Measurements from ENCODE around the gene TBC1D3B. TPM values are rescaled to one million over a fixed set of nuclear protein-coding genes. Genes with fewer than 3 reads are reported as not detected.
"Not testable (repeated sequence)": the region's sequence is repeated elsewhere in the genome, so short reads cannot be mapped to it uniquely, and the experiment has no call there.

Gene TBC1D3B
- total RNA-seq, 2 experiments from 2014 or later: 6.7 to 8.1 TPM

DNA sequence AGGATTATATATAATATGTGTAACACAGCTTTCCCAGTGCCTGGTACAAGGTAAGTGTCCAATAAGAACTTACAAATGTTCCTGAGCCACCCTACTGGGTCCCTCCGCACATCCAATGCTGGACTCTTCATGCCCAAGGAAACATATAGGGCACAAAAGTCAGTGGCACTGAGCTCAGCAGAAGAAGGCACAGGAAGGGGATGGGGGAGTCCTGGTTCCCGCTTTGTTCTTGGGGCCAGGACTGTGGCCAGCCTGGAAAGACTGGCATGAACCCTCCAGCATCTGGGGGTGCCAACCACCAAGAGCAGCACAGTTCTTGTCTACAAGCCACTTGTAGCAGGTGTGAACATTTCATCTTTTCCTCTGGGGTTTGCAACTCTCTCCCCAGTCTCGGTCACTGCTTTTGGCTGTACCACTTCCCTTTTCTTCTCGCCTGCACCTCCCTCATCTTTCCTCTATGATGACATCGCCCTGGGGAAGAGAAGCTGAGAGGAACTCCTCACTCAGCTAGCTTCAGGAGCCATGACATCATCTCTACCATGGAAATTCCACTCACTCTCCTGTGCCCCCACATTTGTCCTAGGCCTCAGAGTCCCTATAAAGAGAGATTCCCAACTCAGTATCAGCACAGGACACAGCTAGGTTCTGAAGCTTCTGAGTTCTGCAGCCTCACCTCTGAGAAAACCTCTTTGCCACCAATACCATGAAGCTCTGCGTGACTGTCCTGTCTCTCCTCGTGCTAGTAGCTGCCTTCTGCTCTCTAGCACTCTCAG is 34.2 kb upstream of the TBC1D3B start, which contains the start of gene CCL4L2:
Gene CCL4L2, plus strand, starts transcription at position 625 of the 773 bp plus-strand sequence.
- CTCF ChIA-PET: interaction anchor here (1.5 kb wide), 1 partner anchor 62 kb away, joined by 4 read pairs; no protein-coding TSS in a partner anchor
- peaks cover 39% of the 10 kb centered on the region for H3K4me1 Mint-ChIP-seq (ENCODE audit: low read depth)
- peaks cover 32% of the 10 kb centered on the region for H3K27me3 Mint-ChIP-seq (ENCODE audit: low read depth)
- peak within 1 kb of the TSS; percentile 53 for H3K27ac Mint-ChIP-seq
- peak; percentile 62 for ATAC-seq
- H3K4me3 Mint-ChIP-seq: peak within 1 kb of the TSS; percentile 9
- H3K9me3 Mint-ChIP-seq (ENCODE audit: insufficient read depth); DNase-seq; H3K36me3 Mint-ChIP-seq (ENCODE audit: low read depth); POLR2A ChIA-PET: not testable (repeated sequence)

DNA sequence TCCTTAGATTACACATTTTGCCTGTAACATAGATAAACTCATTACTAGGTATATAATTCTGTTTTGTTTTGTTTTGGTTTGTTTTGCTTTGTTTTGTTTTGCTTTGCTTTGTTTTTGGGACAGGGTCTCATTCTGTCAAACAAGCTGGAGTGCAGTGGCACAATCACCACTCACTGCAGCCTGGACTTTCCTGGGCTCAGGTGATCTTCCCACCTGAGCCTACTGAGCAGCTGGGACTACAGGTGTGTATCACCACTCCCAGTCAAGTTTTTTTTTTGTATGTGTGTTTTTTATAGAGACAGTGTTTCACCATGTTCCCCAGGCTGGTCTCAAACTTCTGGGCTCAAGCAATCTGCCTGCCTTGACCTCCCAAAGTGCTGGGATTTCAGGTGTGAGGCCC is 33.1 kb upstream of the TBC1D3B start:
- Mint-ChIP-seq H3K36me3 (ENCODE audit: low read depth) (no peaks in the 10 kb centered on the region), H3K4me1 (ENCODE audit: low read depth) (peaks cover 36% of the 10 kb centered on the region), H3K4me3 (no peak overlapping the region), H3K27me3 (ENCODE audit: low read depth) (peaks cover 30% of the 10 kb centered on the region), H3K27ac (no peak overlapping the region), H3K9me3 (ENCODE audit: insufficient read depth) (no peaks in the 10 kb centered on the region)
- ChIA-PET POLR2A (no interaction called here), CTCF (interaction anchor here (1.5 kb wide), 1 partner anchor 61 kb away, joined by 4 read pairs; no protein-coding TSS in a partner anchor)
- ATAC-seq (no peak), DNase-seq (no peak)

DNA sequence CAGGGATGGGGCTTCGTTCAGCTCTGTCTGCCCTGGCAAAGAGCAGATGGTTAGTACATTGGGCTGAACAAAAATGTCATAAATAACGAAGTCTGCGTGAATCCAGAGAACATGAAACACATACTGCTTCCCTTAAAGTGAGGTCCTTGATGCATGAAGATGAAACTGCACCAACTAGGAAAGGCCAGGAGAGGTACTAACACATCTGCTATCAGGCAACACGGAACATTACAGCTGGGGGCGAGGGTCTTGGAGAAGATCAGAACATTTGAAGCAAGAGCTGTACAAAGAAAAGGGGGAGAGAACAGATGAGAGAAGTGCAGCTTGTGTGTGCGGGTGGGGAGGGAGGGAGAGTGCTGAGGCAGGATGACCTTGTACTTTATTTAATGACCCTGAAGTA is 30.9 kb upstream of the TBC1D3B start:
- H3K9me3 Mint-ChIP-seq (ENCODE audit: insufficient read depth); H3K36me3 Mint-ChIP-seq (ENCODE audit: low read depth); POLR2A ChIA-PET; H3K4me3 Mint-ChIP-seq; ATAC-seq; H3K27ac Mint-ChIP-seq; CTCF ChIA-PET: not testable (repeated sequence)
- H3K27me3 Mint-ChIP-seq (ENCODE audit: low read depth): peaks cover 24% of the 10 kb centered on the region
- H3K4me1 Mint-ChIP-seq (ENCODE audit: low read depth): peaks cover 43% of the 10 kb centered on the region
- peak; percentile 14 for DNase-seq

DNA sequence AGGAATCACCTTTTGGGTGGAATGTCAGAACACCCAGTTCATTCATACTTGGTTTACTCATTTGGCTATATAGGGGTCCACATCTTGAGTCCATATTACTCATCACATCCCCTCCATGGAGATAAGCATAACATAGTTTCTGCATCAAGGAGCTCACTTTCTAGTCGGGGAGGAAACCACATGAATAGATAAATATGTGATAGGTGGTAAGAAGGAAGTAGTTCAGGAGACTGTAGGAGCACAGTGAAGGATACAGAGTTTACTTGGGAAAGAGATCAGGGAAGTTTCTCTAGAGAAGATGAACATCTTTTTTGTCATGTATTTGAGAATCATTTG is 30.0 kb upstream of the TBC1D3B start:
- POLR2A ChIA-PET; CTCF ChIA-PET; H3K27ac Mint-ChIP-seq; H3K36me3 Mint-ChIP-seq (ENCODE audit: low read depth); ATAC-seq; DNase-seq; H3K4me3 Mint-ChIP-seq; H3K9me3 Mint-ChIP-seq (ENCODE audit: insufficient read depth): not testable (repeated sequence)
- Mint-ChIP-seq H3K27me3 (ENCODE audit: low read depth) (peaks cover 20% of the 10 kb centered on the region), H3K4me1 (ENCODE audit: low read depth) (peaks cover 50% of the 10 kb centered on the region)

DNA sequence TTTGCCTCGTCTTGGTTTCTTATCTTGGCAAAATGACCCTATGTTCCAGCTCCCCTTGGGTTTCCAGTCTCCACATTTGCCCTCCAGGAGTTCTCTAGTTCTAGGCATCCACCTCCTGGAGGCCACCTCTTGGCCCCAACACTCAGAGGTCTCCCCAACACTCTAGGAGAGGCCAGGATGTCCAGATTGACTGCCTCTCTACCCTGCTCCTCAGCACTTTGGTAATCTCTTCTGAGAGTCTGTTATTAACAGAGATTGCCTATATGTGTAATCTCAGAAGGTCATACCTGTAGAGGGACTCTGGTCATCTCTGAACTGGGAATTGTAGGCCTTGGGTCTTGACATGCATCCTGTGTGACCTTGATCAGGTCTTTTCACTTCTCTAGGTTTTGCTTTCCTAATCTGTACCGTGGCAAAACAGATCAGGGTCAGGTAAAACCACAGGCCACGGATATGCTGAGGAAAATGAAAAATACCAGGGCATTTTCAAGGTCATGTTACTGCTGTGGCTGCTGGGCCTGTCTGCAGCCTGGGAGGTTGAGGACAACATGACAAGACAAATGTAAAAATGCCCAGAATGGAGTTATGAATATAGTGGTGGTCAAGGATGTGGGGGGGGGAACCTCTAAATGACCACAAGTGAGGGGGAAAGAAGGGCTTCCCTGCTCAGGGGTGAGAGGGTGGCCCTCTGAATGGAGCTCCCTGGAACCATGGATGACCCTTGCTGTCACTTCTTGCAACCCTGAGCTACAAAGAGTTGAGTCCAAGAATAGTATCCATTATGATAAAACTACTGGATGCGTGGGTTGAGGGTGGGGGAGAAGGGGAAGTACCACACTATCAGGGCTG is 29.4 kb upstream of the TBC1D3B start:
- Mint-ChIP-seq H3K36me3 (ENCODE audit: low read depth) (no peaks in the 10 kb centered on the region), H3K27me3 (ENCODE audit: low read depth) (peaks cover 20% of the 10 kb centered on the region), H3K27ac (no peak overlapping the region), H3K4me3 (no peak overlapping the region), H3K9me3 (ENCODE audit: insufficient read depth) (no peaks in the 10 kb centered on the region), H3K4me1 (ENCODE audit: low read depth) (peaks cover 53% of the 10 kb centered on the region)
- DNase-seq (peak; percentile 17), ATAC-seq (no peak)
- POLR2A ChIA-PET: no interaction called here
- CTCF ChIA-PET: no interaction called here

DNA sequence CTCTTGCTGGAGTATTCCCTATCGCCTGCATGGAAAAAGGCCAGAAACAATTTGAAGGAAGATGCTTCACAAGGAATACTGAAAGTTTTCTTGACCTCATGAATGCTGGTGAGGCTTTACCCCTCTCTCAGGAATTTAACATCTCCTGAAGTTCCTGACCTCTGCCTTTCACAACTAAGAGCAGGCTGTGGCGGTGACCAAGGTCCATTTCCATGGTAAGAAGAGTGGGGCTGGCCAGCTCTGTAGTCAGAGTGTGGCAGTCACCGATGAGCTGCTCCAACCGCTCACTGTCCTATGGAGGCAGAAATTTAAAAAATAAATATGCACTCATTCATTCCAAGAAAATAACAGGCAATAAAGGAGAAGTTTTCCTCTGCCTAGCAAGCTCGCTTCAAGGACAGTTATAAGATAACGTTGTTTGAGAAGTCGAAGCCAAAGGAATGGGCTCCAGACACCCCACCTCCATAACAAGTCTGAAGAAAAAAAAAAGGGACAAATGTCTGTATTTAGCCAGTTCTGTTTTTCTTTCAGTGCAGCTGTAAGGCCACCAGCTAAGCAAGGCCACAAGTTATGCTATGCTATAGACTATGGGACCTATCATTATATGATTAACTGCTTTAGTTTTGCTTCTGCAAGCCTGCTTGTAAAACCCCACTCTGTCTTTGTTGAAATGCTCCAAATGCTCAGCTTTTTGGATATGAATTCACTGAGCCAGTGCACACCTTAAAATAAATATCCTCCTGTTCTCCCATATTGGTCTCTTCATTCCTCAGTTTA is 28.5 kb upstream of the TBC1D3B start:
- peaks cover 50% of the 10 kb centered on the region for H3K4me1 Mint-ChIP-seq (ENCODE audit: low read depth)
- H3K9me3 Mint-ChIP-seq (ENCODE audit: insufficient read depth): no peaks in the 10 kb centered on the region
- H3K27me3 Mint-ChIP-seq (ENCODE audit: low read depth): peaks cover 20% of the 10 kb centered on the region
- H3K27ac Mint-ChIP-seq: no peak overlapping the region
- POLR2A ChIA-PET: no interaction called here
- ATAC-seq (no peak), DNase-seq (peak; percentile 12)
- CTCF ChIA-PET: no interaction called here
- no peaks in the 10 kb centered on the region for H3K36me3 Mint-ChIP-seq (ENCODE audit: low read depth)
- H3K4me3 Mint-ChIP-seq: no peak overlapping the region

DNA sequence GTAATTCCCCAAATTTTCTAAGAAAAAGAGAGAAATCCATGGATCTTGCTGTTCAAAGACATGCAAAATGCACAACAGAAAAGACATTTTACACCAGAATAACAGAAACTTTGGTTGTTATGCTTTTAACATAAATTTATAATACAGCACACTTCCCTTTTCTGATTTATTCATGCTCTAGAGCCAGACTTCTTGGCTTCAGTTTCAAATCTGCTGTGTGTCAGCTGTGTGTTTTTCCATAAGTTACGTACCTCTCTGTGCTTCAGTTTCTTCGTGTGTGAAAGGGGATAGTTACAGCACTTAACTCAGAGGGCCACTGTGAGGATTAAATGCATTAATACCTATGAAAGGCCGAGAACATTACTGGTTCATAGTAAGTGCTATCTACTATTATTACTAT is 26.9 kb upstream of the TBC1D3B start:
- H3K36me3 Mint-ChIP-seq (ENCODE audit: low read depth): no peaks in the 10 kb centered on the region
- CTCF ChIA-PET: interaction anchor here (1.5 kb wide), 1 partner anchor 15 kb away, joined by 5 read pairs; no protein-coding TSS in a partner anchor
- POLR2A ChIA-PET: no interaction called here
- no peak overlapping the region for H3K27ac Mint-ChIP-seq
- peaks cover 23% of the 10 kb centered on the region for H3K27me3 Mint-ChIP-seq (ENCODE audit: low read depth)
- peaks cover 64% of the 10 kb centered on the region for H3K4me1 Mint-ChIP-seq (ENCODE audit: low read depth)
- no peak for ATAC-seq
- no peaks in the 10 kb centered on the region for H3K9me3 Mint-ChIP-seq (ENCODE audit: insufficient read depth)
- H3K4me3 Mint-ChIP-seq: no peak overlapping the region
- no peak for DNase-seq

DNA sequence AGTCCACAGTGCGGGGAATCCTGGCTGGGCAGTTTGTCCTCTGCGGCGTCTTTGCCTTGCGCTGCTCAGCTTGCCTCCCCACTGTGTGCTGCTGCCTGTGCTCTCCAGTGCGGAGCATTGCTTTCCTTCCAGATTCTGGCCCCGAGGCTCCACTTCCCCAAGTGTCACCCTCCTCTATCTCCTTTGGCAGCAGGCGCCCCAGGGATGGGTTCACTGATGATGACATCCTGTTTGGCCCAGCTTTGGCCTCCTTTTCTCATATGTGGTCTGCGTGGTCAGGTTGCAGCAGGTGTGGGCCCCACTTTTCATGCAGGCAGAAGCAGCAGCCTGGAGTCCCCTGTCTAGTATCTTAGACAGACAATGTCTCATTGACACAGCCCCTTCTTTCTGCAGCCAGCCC is 25.1 kb upstream of the TBC1D3B start:
- DNase-seq: peak; percentile 49

DNA sequence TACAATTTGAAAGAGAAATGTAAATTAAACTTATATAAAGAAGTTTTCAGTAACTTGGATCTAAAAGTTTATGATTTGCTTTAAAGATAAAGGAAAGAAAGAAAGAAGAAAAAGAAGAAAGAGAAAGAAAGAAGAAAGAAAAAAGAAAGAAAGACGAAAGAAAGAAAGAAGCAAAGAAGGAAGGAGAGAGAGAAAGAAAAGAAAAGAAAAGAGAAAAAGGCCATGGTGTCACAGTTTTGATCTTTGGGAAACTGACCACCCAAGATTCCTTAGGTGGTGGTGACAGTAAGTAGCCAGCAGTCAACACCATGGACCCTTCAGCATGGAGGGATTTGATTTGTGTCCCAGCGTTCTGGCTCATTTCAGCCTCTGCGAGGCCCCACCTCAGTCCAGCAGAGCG is 24.7 kb upstream of the TBC1D3B start:
- peaks cover 18% of the 10 kb centered on the region for H3K27me3 Mint-ChIP-seq (ENCODE audit: low read depth)
- H3K9me3 Mint-ChIP-seq (ENCODE audit: insufficient read depth); ATAC-seq; POLR2A ChIA-PET; H3K36me3 Mint-ChIP-seq (ENCODE audit: low read depth); DNase-seq; CTCF ChIA-PET; H3K27ac Mint-ChIP-seq; H3K4me3 Mint-ChIP-seq: not testable (repeated sequence)
- H3K4me1 Mint-ChIP-seq (ENCODE audit: low read depth): peaks cover 70% of the 10 kb centered on the region

More for the DNA sequence above, 25.1 kb upstream of the TBC1D3B start:
- ATAC-seq: peak; percentile 44
- peak overlapping the region; percentile 14 for H3K27ac Mint-ChIP-seq
- H3K9me3 Mint-ChIP-seq (ENCODE audit: insufficient read depth); H3K36me3 Mint-ChIP-seq (ENCODE audit: low read depth); CTCF ChIA-PET; POLR2A ChIA-PET: not testable (repeated sequence)
- peak overlapping the region; percentile 23 for H3K4me3 Mint-ChIP-seq
- H3K27me3 Mint-ChIP-seq (ENCODE audit: low read depth): peaks cover 18% of the 10 kb centered on the region
- H3K4me1 Mint-ChIP-seq (ENCODE audit: low read depth): peaks cover 70% of the 10 kb centered on the region

DNA sequence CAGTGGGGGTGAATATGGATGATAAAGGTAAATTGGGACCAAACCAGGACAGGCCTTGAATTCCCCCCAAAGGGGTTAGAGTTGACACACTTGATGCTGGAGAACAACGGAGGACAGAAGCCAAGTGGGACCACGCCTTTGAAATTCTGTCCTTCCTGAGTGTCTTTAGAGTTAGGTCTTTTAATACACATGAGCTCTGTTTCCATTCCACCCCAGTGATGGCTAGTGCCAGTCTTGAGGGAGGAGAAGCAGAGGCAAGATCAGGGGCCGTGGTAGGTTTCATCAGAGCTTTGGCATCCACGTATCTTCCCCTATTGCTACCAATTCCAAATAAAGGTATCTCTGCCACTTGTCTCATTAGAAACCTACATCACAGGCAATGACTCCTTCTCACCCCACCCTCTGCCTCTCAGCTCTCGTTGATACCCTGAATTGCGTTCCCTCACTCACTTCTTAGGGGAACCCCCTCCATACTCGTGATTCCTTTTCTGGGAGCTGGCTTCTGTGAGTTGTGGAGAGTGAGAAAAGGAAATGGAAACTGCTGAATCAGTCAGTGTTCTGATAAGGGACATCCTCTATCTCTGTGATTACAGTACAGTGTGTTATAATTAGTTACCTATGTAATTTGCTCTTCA is 22.5 kb upstream of the TBC1D3B start:
- H3K9me3 Mint-ChIP-seq (ENCODE audit: insufficient read depth): no peaks in the 10 kb centered on the region
- peak overlapping the region; percentile 4 for H3K27ac Mint-ChIP-seq
- ChIA-PET POLR2A (no interaction called here), CTCF (no interaction called here)
- peaks cover 20% of the 10 kb centered on the region for H3K27me3 Mint-ChIP-seq (ENCODE audit: low read depth)
- H3K4me3 Mint-ChIP-seq: no peak overlapping the region
- no peaks in the 10 kb centered on the region for H3K36me3 Mint-ChIP-seq (ENCODE audit: low read depth)
- peaks cover 69% of the 10 kb centered on the region for H3K4me1 Mint-ChIP-seq (ENCODE audit: low read depth)
- DNase-seq: peak; percentile 38
- ATAC-seq: peak; percentile 45

DNA sequence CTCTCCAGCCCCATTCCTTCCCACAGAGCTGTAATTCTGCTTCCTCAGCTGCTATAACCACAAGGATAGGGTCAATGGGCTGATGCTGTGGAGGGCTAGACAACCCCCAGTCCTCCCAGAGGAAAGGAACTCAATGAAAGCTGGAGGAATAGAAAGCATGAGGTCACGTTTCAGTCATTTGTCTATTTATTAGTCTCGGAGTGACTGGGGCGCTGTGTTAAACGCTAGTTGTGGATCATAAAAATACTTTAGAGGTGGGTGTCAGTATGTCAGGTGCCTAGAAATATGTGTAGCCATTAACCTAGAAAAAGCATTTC is 20.9 kb upstream of the TBC1D3B start:
- H3K9me3 Mint-ChIP-seq (ENCODE audit: insufficient read depth): no peaks in the 10 kb centered on the region
- ATAC-seq (no peak), DNase-seq (peak; percentile 16)
- H3K4me3 Mint-ChIP-seq: no peak overlapping the region
- H3K27me3 Mint-ChIP-seq (ENCODE audit: low read depth): peaks cover 23% of the 10 kb centered on the region
- H3K4me1 Mint-ChIP-seq (ENCODE audit: low read depth): peaks cover 64% of the 10 kb centered on the region
- ChIA-PET CTCF (interaction anchor here (1.3 kb wide), 1 partner anchor 286 kb away, joined by 4 read pairs; no protein-coding TSS in a partner anchor), POLR2A (no interaction called here)
- H3K36me3 Mint-ChIP-seq (ENCODE audit: low read depth): no peaks in the 10 kb centered on the region
- H3K27ac Mint-ChIP-seq: no peak overlapping the region

All from activated CD8-positive, alpha-beta T cell treated with anti-CD3 and anti-CD28 coated beads, Interleukin-2, amount 10 ng/mL, durations not matched to agents 7 days and 5 days (primary cell).